ENCODE measurements around the gene P4HTM.

The P4HTM gene, protein sequence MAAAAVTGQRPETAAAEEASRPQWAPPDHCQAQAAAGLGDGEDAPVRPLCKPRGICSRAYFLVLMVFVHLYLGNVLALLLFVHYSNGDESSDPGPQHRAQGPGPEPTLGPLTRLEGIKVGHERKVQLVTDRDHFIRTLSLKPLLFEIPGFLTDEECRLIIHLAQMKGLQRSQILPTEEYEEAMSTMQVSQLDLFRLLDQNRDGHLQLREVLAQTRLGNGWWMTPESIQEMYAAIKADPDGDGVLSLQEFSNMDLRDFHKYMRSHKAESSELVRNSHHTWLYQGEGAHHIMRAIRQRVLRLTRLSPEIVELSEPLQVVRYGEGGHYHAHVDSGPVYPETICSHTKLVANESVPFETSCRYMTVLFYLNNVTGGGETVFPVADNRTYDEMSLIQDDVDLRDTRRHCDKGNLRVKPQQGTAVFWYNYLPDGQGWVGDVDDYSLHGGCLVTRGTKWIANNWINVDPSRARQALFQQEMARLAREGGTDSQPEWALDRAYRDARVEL

GRCh38 chr3:48989796-48990635, at the start of gene P4HTM:
P4HTM (plus strand) TSS chr3:48990241; CDS start chr3:48990257, 16 bp downstream.
- Histone ChIP-seq H3K9ac (ENCODE audit: low read length in 2 of 2) (peak within 1 kb of the TSS; percentile 85 to 94), H3K27ac (ENCODE audit: low read length) (peak within 1 kb of the TSS; percentile 98), H3K27me3 (ENCODE audit: control insufficient read depth in 1 of 2, insufficient read depth in 2 of 2, low read length in 2 of 2) (no peaks in the 10 kb centered on the region), H3K4me1 (ENCODE audit: control insufficient read depth, insufficient read depth, low read length) (peaks cover 27% of the 10 kb centered on the region), H3K9me3 (ENCODE audit: control insufficient read depth in 2 of 2, low read length in 2 of 2) (no peaks in the 10 kb centered on the region), H3K36me3 (ENCODE audit: control insufficient read depth in 2 of 2, insufficient read depth in 2 of 2, low read length in 2 of 2) (peaks cover 10 to 15% of the 10 kb centered on the region in 2 donors), H3K4me3 (ENCODE audit: low read length in 2 of 2) (peak within 1 kb of the TSS; percentile 75 to 88)

GRCh38 chr3:48945432-48945831, 44.6 kb upstream of the P4HTM start:
- Histone ChIP-seq H3K4me1 (ENCODE audit: control insufficient read depth, insufficient read depth, low read length) (no peaks in the 10 kb centered on the region), H3K9me3 (ENCODE audit: control insufficient read depth in 2 of 2, low read length in 2 of 2) (no peaks in the 10 kb centered on the region), H3K27me3 (ENCODE audit: control insufficient read depth in 1 of 2, insufficient read depth in 2 of 2, low read length in 2 of 2) (no peaks in the 10 kb centered on the region), H3K36me3 (ENCODE audit: control insufficient read depth in 2 of 2, insufficient read depth in 2 of 2, low read length in 2 of 2) (peaks cover 3 to 7% of the 10 kb centered on the region in 2 donors), H3K27ac (ENCODE audit: low read length) (no peak overlapping the region), H3K4me3 (ENCODE audit: low read length in 2 of 2) (no peak overlapping the region), H3K9ac (ENCODE audit: low read length in 2 of 2) (no peak overlapping the region)

DNA sequence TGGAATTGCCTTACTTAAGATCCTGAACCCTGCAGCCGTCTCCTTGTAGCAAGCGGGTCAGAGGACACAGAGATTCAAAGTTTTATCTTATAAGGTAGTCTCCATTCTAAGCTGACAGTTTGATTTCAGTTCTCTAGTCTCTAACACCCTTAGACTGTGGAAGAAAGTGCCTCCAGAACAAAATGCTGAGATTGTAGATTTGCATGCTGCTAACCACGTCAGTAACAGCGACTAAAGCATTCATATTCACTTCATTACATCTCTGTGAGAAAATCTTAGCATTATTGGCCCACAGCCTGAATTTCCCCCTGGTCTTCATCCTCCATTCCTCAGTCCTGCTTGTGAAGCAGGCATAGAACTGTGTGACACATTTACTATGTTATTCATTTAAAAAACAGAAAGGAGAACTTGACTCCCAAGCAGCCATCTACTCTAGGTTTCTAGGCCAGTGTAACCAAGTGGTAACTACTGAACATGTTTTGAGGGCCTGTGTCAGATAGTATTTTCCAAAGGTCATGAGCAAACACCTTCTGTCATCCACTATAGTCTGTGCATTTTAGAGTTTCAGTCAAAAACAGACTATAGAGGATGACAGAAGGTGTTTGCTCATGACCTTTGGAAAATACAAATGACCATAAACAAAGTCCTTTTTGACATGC, 44.0 kb upstream of the P4HTM start:
- H3K36me3 ChIP-seq (ENCODE audit: control insufficient read depth in 2 of 2, insufficient read depth in 2 of 2, low read length in 2 of 2), result peaks cover 3 to 7% of the 10 kb centered on the region in 2 donors
- no peak overlapping the region for H3K9ac ChIP-seq (ENCODE audit: low read length in 2 of 2)
- H3K27ac ChIP-seq (ENCODE audit: low read length), result no peak overlapping the region
- no peak overlapping the region for H3K4me3 ChIP-seq (ENCODE audit: low read length in 2 of 2)
- no peaks in the 10 kb centered on the region for H3K9me3 ChIP-seq (ENCODE audit: control insufficient read depth in 2 of 2, low read length in 2 of 2)
- H3K4me1 ChIP-seq (ENCODE audit: control insufficient read depth, insufficient read depth, low read length), result no peaks in the 10 kb centered on the region
- H3K27me3 ChIP-seq (ENCODE audit: control insufficient read depth in 1 of 2, insufficient read depth in 2 of 2, low read length in 2 of 2), result no peaks in the 10 kb centered on the region

DNA sequence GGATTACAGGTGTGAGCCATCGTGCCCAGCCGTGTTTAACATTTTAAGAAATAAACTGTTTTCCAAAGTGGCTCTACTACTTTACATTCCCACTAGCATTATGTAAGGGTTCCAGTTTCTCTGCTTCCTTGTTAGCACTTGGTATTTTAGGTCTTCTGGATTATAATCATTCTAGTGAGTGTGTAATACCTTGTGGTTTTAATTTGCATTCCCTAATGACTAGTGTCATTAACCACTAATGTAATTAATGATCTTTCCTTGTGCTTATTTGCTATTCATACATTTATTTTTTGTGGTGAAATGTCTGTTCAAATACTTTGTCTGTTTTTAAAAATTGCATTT, 40.7 kb upstream of the P4HTM start:
- no peak overlapping the region for H3K27ac ChIP-seq (ENCODE audit: low read length)
- H3K4me3 ChIP-seq (ENCODE audit: low read length in 2 of 2), result peak overlapping the region; percentile 4 to 59
- H3K36me3 ChIP-seq (ENCODE audit: control insufficient read depth in 2 of 2, insufficient read depth in 2 of 2, low read length in 2 of 2), result peaks cover 4 to 5% of the 10 kb centered on the region in 2 donors
- no peaks in the 10 kb centered on the region for H3K9me3 ChIP-seq (ENCODE audit: control insufficient read depth in 2 of 2, low read length in 2 of 2)
- peak overlapping the region; percentile 21 to 38 for H3K9ac ChIP-seq (ENCODE audit: low read length in 2 of 2)
- H3K27me3 ChIP-seq (ENCODE audit: control insufficient read depth in 1 of 2, insufficient read depth in 2 of 2, low read length in 2 of 2), result no peaks in the 10 kb centered on the region
- no peaks in the 10 kb centered on the region for H3K4me1 ChIP-seq (ENCODE audit: control insufficient read depth, insufficient read depth, low read length)

DNA sequence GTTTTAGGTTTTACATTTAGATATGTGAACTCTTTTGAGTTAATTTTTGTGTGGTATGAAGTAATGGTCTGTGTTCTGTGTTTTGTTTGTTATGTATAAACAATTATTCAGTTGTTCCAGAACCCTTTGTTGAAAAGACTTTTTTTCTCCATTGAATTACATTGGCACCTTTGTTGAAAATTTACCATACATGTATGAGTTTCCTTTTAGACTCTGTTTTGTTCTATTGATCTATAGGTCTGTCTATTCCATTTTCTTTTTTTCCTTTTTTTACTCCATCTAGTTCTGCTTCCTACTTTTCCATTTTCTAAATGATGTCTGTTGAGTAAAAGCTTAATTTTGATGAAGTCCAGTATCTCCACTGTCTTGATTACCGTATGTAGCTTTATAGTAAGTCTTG, 40.0 kb upstream of the P4HTM start:
- Histone ChIP-seq H3K4me3 (ENCODE audit: low read length in 2 of 2) (no peak overlapping the region), H3K27ac (ENCODE audit: low read length) (no peak overlapping the region), H3K27me3 (ENCODE audit: control insufficient read depth in 1 of 2, insufficient read depth in 2 of 2, low read length in 2 of 2) (no peaks in the 10 kb centered on the region), H3K4me1 (ENCODE audit: control insufficient read depth, insufficient read depth, low read length) (no peaks in the 10 kb centered on the region), H3K9ac (ENCODE audit: low read length in 2 of 2) (no peak overlapping the region), H3K36me3 (ENCODE audit: control insufficient read depth in 2 of 2, insufficient read depth in 2 of 2, low read length in 2 of 2) (peaks cover 3 to 5% of the 10 kb centered on the region in 2 donors), H3K9me3 (ENCODE audit: control insufficient read depth in 2 of 2, low read length in 2 of 2) (no peaks in the 10 kb centered on the region)

DNA sequence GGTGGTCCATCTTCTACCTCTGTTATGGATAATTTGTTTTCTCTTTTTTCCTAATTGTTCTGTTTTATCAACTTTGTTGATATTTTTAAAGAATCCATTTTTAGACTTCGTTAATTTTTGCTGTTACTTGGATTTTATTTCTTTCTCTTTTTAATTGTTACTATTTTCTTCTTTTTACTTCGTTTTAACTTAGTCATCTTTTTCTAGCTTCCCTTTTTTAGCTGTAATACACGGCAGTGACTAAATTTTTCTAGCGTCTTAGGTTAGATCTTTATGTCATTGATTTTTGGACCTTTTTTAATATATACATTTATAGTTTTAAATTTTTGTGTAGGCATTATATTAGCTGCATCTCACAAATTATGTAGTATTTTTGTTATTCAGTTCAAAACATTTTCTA, 38.3 kb upstream of the P4HTM start:
- H3K36me3 ChIP-seq (ENCODE audit: control insufficient read depth in 2 of 2, insufficient read depth in 2 of 2, low read length in 2 of 2), result peaks cover 3 to 5% of the 10 kb centered on the region in 2 donors
- no peaks in the 10 kb centered on the region for H3K9me3 ChIP-seq (ENCODE audit: control insufficient read depth in 2 of 2, low read length in 2 of 2)
- no peaks in the 10 kb centered on the region for H3K27me3 ChIP-seq (ENCODE audit: control insufficient read depth in 1 of 2, insufficient read depth in 2 of 2, low read length in 2 of 2)
- no peak overlapping the region for H3K27ac ChIP-seq (ENCODE audit: low read length)
- H3K4me3 ChIP-seq (ENCODE audit: low read length in 2 of 2), result no peak overlapping the region
- H3K4me1 ChIP-seq (ENCODE audit: control insufficient read depth, insufficient read depth, low read length), result no peaks in the 10 kb centered on the region
- no peak overlapping the region for H3K9ac ChIP-seq (ENCODE audit: low read length in 2 of 2)

DNA sequence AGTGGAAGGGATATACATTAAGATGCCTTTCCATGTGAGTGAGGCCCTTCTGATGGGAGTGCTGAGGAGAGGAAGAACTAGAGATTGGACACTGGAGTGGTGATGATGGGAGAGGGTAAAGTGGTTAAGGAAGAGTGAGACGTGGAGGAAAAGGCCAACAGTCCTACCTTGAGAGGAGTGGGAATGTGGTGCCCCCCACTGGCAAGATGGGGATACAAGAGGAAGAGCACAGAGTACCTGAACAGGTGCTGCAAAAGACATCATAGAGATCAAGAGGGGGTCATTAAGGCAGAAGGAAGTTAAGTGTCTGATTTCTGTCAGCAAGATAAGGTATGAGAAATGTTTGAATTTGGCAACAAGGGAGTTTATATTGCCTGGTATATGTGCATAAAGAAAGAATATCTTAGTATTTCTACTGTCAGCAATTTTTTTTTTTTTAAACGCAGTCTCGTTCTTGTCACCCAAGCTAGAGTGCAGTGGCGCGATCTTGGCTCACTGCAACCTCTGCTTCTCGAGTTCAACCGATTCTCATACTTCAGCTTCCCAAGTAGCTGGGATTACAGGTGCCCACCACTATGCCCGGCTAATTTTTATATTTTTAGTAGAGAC, 37.4 kb upstream of the P4HTM start:
- Histone ChIP-seq H3K27ac (ENCODE audit: low read length) (no peak overlapping the region), H3K9ac (ENCODE audit: low read length in 2 of 2) (no peak overlapping the region), H3K36me3 (ENCODE audit: control insufficient read depth in 2 of 2, insufficient read depth in 2 of 2, low read length in 2 of 2) (peaks cover 3 to 5% of the 10 kb centered on the region in 2 donors), H3K4me1 (ENCODE audit: control insufficient read depth, insufficient read depth, low read length) (no peaks in the 10 kb centered on the region), H3K4me3 (ENCODE audit: low read length in 2 of 2) (no peak overlapping the region), H3K27me3 (ENCODE audit: control insufficient read depth in 1 of 2, insufficient read depth in 2 of 2, low read length in 2 of 2) (no peaks in the 10 kb centered on the region), H3K9me3 (ENCODE audit: control insufficient read depth in 2 of 2, low read length in 2 of 2) (no peaks in the 10 kb centered on the region)

GRCh38 chr3:48957006-48957705, 32.9 kb upstream of the P4HTM start:
- Histone ChIP-seq H3K4me3 (ENCODE audit: low read length in 2 of 2) (no peak overlapping the region), H3K27me3 (ENCODE audit: control insufficient read depth in 1 of 2, insufficient read depth in 2 of 2, low read length in 2 of 2) (no peaks in the 10 kb centered on the region), H3K9ac (ENCODE audit: low read length in 2 of 2) (no peak overlapping the region), H3K9me3 (ENCODE audit: control insufficient read depth in 2 of 2, low read length in 2 of 2) (no peaks in the 10 kb centered on the region), H3K4me1 (ENCODE audit: control insufficient read depth, insufficient read depth, low read length) (no peaks in the 10 kb centered on the region), H3K27ac (ENCODE audit: low read length) (no peak overlapping the region), H3K36me3 (ENCODE audit: control insufficient read depth in 2 of 2, insufficient read depth in 2 of 2, low read length in 2 of 2) (peaks cover 8 to 14% of the 10 kb centered on the region in 2 donors)

DNA sequence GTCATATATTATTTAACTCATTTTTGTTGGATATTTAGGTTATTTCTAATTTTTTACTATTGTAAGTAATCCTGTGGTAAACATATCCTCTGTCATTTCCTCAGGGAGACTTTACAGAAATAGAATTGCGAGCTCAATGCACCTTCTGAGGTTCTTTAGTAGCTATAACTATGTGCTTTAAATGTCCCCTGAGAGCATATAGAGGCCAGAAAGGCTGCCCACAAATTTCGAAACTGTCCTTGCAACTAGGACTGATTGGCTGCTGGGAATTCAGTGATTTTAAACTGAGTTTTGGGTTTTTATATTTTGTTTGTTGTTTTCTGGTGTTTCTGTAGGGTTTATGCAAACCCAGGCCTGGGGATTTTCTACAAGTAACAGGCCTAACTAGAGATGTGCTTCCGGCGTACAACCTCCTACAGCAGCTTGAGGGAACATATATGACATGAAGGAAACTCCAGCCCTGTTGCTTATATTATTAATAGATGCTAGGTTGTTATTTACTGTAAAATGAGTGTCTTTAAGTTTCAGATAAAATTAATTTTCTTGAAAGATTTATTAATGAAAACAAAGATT, 29.1 kb upstream of the P4HTM start:
- Histone ChIP-seq H3K4me1 (ENCODE audit: control insufficient read depth, insufficient read depth, low read length) (no peaks in the 10 kb centered on the region), H3K4me3 (ENCODE audit: low read length in 2 of 2) (no peak overlapping the region), H3K9me3 (ENCODE audit: control insufficient read depth in 2 of 2, low read length in 2 of 2) (no peaks in the 10 kb centered on the region), H3K27ac (ENCODE audit: low read length) (no peak overlapping the region), H3K9ac (ENCODE audit: low read length in 2 of 2) (peak overlapping the region in 1 of 2 donors; percentile 14), H3K36me3 (ENCODE audit: control insufficient read depth in 2 of 2, insufficient read depth in 2 of 2, low read length in 2 of 2) (peaks cover 14 to 18% of the 10 kb centered on the region in 2 donors), H3K27me3 (ENCODE audit: control insufficient read depth in 1 of 2, insufficient read depth in 2 of 2, low read length in 2 of 2) (no peaks in the 10 kb centered on the region)
